ENCODE measurements around the gene GOSR2. TPM values are rescaled to one million over a fixed set of nuclear protein-coding genes. Genes with fewer than 3 reads are reported as not detected.
"Not testable (repeated sequence)": the region's sequence is repeated elsewhere in the genome, so short reads cannot be mapped to it uniquely, and the experiment has no call there.

GOSR2 gene
- total RNA-seq, 1 experiment from 2014 or later, result 14.2 TPM

DNA sequence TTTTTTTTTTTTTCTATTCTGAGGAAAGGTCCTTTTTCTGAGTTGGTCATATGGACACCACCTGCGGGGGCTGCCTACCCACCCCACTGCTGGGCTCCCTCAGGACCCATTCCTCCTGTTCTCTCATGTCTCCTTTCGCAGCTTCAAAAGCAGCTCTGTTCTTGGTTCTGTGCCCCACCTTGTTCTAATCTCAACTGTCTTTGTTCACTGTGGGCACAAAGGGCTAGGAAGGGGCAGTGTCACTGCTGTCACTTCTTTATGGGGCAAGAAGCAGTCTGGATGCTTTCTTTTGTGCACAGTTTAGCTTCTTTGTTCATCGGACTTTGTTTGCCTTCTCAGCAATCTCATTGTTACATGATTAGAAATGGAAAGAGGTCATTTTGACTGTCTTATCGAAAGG, 7.1 kb downstream of the GOSR2 start:
- no peak for DNase-seq (ENCODE audit: low spot score)

DNA sequence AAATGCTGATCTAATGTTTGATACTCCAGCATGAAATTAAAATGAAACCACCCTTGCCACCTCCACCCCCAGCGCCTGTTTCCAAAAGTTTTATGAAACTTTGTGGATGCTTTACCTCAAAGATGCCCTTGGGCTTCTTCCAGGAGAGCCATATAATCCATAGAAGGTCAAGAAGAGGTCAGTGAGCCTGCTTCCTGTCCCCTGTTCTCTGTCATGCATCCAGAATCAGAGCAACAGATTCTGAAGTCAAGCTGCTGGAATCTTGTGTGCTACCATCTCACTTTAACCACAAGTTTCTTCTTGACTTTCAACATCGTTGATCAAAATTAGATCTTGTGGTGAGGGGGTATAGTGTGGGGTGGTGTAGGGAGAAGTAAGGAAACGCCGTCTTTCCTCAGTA, 8.6 kb downstream of the GOSR2 start:
- DNase-seq (ENCODE audit: low spot score), result no peak

GRCh38 chr17:46935658-46936266, 12.8 kb downstream of the GOSR2 start:
- no peak for DNase-seq (ENCODE audit: low spot score)

GRCh38 chr17:46940692-46941404, 17.9 kb downstream of the GOSR2 start:
- peak; percentile 79 for DNase-seq (ENCODE audit: low spot score)

GRCh38 chr17:46942441-46943217, 19.7 kb downstream of the GOSR2 start:
- DNase-seq (ENCODE audit: low spot score), result peak; percentile 79

DNA sequence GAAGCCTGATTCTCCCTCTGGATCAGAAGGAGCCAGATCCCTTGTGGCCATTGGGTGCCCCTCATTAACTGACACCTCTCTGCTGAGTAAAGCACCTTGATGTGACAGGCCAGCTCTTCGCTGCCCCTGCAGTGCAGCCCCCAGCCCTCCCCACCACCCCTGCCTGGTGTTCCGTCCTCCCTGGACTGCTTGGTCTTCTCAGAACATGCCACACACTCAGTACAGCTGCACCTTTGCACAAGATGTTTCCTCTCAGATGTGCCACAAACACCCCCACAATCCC, 20.2 kb downstream of the GOSR2 start:
- DNase-seq (ENCODE audit: low spot score), result no peak

DNA sequence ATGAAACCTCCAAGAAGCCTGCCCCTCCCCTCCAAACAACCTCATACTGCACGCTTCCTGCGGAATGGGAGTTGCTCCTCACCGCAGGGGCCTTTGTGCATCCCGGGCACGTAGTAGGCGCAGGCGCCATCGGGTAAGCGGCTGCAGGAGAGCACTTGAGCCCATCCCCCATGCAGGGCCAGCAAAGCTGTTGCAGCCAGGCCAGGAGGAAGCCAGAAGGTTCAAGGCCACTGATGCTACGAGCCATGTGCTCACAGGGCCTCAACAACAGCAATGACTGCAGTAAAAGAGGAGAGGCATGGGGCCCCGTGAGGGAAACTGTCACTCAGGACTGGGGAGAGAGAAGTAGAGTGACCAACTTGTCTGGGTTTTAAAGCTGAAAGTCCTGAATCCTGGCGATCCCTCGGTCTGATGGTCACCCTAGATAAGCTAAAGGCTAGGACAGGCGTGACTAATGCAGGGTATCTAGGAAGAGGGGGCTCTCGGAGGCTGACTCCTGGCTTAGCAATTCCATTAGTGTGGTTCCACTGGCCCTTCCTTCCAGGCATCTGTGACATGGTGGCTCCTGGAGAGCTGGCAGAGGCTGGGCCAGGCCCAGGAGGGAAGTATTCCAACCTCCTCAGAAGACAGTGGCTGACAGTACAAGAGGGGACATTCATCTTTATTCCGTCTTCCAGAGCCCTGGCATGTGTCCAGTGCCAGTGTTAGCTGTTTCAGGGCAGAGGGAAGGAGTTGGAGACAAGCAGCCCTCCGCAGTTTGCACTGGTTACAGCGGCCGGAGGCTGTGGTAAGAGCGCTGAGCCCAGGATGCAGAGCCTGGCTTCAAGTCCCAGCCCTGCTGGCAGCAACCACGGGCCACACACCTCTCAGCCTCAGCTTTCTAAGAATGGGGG, 20.8 kb downstream of the GOSR2 start:
- no peak for DNase-seq (ENCODE audit: low spot score)

DNA sequence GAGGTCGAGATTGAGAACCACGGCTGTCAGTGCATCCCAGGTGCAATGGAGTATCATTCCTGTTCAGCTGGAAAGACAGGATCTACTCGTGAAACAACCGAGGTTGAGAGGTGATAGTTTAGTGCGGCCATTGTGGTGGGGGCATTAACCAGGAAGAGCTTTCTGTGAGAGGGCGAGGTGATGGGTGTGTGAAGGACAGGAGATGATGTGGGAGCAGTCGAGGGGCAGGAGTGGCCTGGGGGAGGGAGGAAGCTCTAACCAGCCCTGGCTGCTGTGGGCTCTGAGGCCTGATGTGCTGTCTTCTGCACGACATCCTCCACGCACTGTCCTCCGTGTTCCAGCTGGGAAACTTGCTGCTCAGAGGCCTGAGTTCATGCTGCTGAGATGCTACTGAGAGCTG, 22.0 kb downstream of the GOSR2 start:
- DNase-seq (ENCODE audit: low spot score), result peak; percentile 17

GRCh38 chr17:46947216-46947615, 24.3 kb downstream of the GOSR2 start:
- DNase-seq (ENCODE audit: low spot score), result no peak

GRCh38 chr17:46948544-46948943, 25.6 kb downstream of the GOSR2 start:
- DNase-seq (ENCODE audit: low spot score), result no peak

DNA sequence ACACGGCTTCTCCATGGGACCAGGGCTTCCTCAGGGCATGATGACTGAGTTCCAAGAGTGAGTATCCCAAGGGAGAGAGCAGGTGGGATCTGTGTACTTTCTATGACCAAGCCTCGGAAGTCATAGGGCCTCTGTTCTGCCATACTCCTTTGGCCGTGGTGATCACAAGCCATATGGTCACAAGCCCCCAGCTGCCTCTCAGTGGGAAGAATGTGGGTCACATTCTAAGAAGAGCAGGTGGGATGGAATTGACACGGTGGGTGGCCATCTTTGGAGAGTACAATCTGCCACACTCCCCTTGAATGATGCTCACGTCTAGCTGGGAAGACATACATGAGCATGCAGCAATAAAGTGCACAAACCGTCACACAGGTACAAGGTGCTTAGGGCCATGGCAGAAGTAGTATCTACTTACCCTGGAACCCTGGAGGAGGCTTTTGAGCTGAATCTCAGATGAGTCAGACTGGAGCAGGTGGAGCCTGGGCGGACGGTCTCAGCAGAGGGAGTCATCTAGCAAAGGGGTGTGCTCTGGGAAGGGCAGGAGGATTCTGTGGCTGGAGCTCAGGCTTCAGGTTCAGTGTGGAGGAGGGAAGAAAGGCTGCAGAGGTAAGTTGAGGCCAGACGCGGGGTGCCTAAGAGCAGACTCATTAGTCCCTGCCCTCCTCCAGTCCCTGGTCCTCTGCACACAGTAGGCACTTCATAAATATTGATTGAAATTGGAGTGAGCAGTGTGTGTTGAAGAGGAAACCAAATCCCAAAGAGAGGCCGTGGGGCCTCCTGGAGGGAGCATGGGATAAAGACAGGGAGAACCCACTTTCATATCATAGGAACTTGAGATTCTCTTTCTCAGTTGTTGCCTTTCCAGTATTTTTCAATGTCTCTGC, 26.6 kb downstream of the GOSR2 start:
- no peak for DNase-seq (ENCODE audit: low spot score)

DNA sequence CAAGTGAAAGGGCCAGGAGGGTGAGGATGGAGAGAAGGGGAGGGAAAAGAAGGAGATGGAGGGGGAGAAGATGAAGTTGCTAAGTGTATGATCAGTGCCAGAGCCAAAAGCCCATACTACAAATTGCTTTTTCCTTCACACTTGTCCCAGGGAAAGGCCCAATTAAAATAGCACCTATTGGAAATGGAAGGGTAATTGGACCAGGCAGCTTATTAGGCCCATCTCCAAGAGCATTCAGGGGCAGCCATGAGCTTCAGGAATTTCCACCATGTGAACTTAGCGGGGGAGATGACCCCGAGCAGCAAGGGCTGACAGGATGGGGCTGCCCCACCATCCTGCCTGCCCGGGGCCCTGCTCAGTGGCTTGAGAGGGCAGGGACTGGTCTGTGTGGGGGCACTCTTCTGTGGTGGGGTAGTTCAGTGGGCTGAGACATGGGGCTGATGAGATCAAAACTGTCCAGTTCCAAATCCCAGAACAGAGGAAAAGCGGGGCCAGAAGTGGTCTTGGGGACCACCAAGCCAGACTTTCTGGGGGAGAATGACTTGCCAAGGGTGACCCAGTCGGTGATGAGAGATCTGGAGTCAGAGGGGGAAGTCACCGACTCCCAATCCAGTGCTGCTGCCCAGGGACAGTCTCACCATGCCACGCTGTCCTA, 27.5 kb downstream of the GOSR2 start:
- DNase-seq (ENCODE audit: low spot score), result no peak

- no peak for DNase-seq (ENCODE audit: low spot score)
These were observed 28.1 kb downstream of the GOSR2 start for GRCh38 chr17:46950997-46951621.

GRCh38 chr17:46951706-46952105, 28.7 kb downstream of the GOSR2 start:
- no peak for DNase-seq (ENCODE audit: low spot score)

GRCh38 chr17:46952115-46952514, 29.2 kb downstream of the GOSR2 start:
- no peak for DNase-seq (ENCODE audit: low spot score)

- DNase-seq (ENCODE audit: low spot score), result not testable (repeated sequence)
These were observed 30.2 kb downstream of the GOSR2 start for GRCh38 chr17:46953191-46953590.

DNA sequence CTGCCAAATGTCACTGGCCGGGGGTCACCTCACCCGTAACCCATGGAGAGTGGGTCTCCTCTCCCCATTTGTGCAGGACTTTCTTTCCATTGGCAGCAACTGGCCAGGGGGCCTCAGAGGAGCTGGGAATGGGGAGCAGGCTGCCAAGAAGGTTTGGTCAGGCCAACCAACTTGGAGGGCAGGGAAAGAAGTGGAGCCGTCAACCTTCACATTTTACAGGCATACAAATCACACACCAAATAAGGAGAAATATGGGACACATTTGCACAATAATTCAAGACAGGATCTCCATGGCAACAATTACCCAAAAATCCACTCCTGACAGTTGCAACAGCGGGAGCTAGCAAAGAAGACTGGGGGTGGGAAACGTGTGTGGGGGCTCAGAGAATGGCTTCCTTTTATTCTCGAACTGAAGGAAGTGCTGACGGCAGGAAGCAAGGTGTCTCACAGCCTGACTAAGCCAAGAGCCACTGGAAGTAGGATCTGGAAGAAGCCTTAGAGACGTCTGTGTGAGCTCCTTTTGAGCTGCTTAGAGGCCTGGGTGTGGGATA, 35.2 kb downstream of the GOSR2 start:
- DNase-seq (ENCODE audit: low spot score), result no peak

DNA sequence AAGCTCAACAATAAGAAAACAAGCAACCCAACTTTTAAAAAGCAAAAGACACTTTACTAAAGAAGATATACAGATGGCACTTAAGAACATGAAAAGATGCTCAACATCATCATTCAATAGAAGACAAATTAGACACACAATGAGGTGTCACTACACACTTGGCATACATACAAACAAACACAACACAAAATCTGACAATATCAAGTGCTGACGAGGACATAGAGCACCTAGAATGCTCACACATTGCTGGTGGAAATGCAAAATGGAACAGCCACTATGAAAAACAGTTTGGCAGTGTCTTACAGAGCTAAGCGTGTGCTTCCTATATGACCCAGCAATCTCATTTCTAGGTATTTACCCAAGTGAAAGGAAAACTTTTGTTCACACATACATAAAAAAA, 37.2 kb downstream of the GOSR2 start:
- no peak for DNase-seq (ENCODE audit: low spot score)

GRCh38 chr17:46962374-46962790, 39.4 kb downstream of the GOSR2 start:
- no peak for DNase-seq (ENCODE audit: low spot score)

GRCh38 chr17:46963571-46963970, 40.6 kb downstream of the GOSR2 start:
- DNase-seq (ENCODE audit: low spot score), result no peak
